GM12878 (cell line): Measurements from ENCODE around the gene UROC1. TPM values are rescaled to one million over a fixed set of nuclear protein-coding genes. Genes with fewer than 3 reads are reported as not detected.

Source experiments
- ATAC-seq: fragments of 200-7000 bp; cut with Tn5 transposase; 3 replicates; pipeline ENCODE4 v1.9.1; 2020; ENCODE audit warnings: mild to moderate bottlenecking, moderate library complexity
- BruUV-seq: library from RNA; stranded (reverse); fragments of 400-500 nt; replicated peaks from 2 replicates; lab custom pipeline; 2021; lab: Mats Ljungman, UMichigan
- CTCF ChIA-PET: fragments of 300-600 bp; sonication (Branson Sonifier 250); formaldehyde crosslinking; extraction: SDS; loops from one replicate; lab custom pipeline; 2021; ENCODE audit warnings: inconsistent platforms; lab: Yijun Ruan, JAX
- POLR2A ChIA-PET: fragments of 350-600 bp; formaldehyde crosslinking; extraction: SDS; loops from one replicate; lab custom pipeline; 2021; ENCODE audit warnings: inconsistent platforms; lab: Charles Lee
- RAD21 ChIA-PET: fragments of 300-600 bp; sonication (Branson Sonifier 250); formaldehyde crosslinking; loops from one replicate; lab custom pipeline; 2023; ENCODE audit warnings: antibody characterized with exemption; ENCODE audit not compliant: unreplicated experiment; lab: Charles Lee
- SMC1A ChIA-PET: fragments of 300-600 bp; sonication (Branson Sonifier 250); formaldehyde crosslinking; loops from one replicate; lab custom pipeline; 2023; ENCODE audit not compliant: unreplicated experiment, uncharacterized antibody; lab: Charles Lee
- DNase-seq: peaks from one replicate; pipeline ENCODE4 v3.0.0-alpha.2; 2011; ENCODE audit warnings: low read depth, low spot score
- FAIRE-seq: peaks from 3 replicates; lab custom pipeline; 2011; peaks lifted over from hg19 to GRCh38; lab: Jason Lieb, UNC
- H2AFZ ChIP-seq: 2 replicates; pipeline ENCODE4 v1.6.0; 2011; ENCODE audit warnings: low read depth, low read length, control low read depth; ENCODE audit not compliant: control insufficient read depth
- H3K27ac ChIP-seq: 2 replicates; pipeline ENCODE4 v1.5.1; 2011; ENCODE audit warnings: control low read depth; ENCODE audit not compliant: control insufficient read depth, insufficient read depth
- H3K27me3 ChIP-seq, 2 experiments: replicated peaks in 1 of 2; 2 replicates each; pipeline versions ENCODE4 v1.6.0 to v1.6.1; 2011; ENCODE audit warnings: low read length in 1 of 2; ENCODE audit not compliant: control insufficient read depth in 2 of 2, insufficient read depth in 2 of 2
- H3K36me3 ChIP-seq, 2 experiments: 2 replicates each; pipeline ENCODE4 v1.5.1; 2011; ENCODE audit warnings: low read length in 1 of 2; ENCODE audit not compliant: control insufficient read depth in 2 of 2, insufficient read depth in 2 of 2
- H3K4me1 ChIP-seq: 2 replicates; pipeline ENCODE4 v1.6.1; 2011; ENCODE audit warnings: mild to moderate bottlenecking, low read length, moderate library complexity, mixed read lengths; ENCODE audit not compliant: control insufficient read depth, insufficient read depth
- H3K4me2 ChIP-seq: 2 replicates; pipeline ENCODE4 v1.6.0; 2011; ENCODE audit warnings: control low read depth; ENCODE audit not compliant: control insufficient read depth, insufficient read depth
- H3K4me3 ChIP-seq: fragments of 200-600 bp; sonication (generic); 2 replicates; pipeline ENCODE4 v1.5.1; 2016
- H3K79me2 ChIP-seq: 2 replicates; pipeline ENCODE4 v1.6.0; 2011; ENCODE audit warnings: low read length; ENCODE audit not compliant: control insufficient read depth, insufficient read depth
- H3K9ac ChIP-seq: 2 replicates; pipeline ENCODE4 v1.8.0; 2011; ENCODE audit warnings: low read length, control low read depth, mixed read lengths; ENCODE audit not compliant: control insufficient read depth, insufficient read depth
- H3K9me3 ChIP-seq: replicated peaks from 3 replicates; pipeline ENCODE4 v1.5.1; 2011; ENCODE audit warnings: mild to moderate bottlenecking, low read length; ENCODE audit not compliant: control insufficient read depth, insufficient read depth
- H4K20me1 ChIP-seq: 2 replicates; pipeline ENCODE4 v1.6.0; 2011; ENCODE audit not compliant: control insufficient read depth, insufficient read depth
- CBX3 ChIP-seq: fragments of 200-600 bp; sonication (generic); IDR thresholded peaks from 2 replicates; pipeline ENCODE4 v1.6.1; 2016; ENCODE audit warnings: low read depth, borderline replicate concordance
- FOXM1 ChIP-seq: IDR thresholded peaks from 2 replicates; pipeline ENCODE4 v1.6.1; 2012; ENCODE audit warnings: low read depth, mild to moderate bottlenecking, inconsistent platforms, low read length, moderate library complexity
- KDM1A ChIP-seq: fragments of 200-600 bp; sonication (generic); IDR thresholded peaks from 2 replicates; pipeline ENCODE4 v1.6.1; 2016; ENCODE audit warnings: borderline replicate concordance
- NRF1 ChIP-seq: conservative IDR thresholded peaks from 2 replicates; pipeline ENCODE4 v1.6.1; 2011; ENCODE audit warnings: mild to moderate bottlenecking, low read depth, low read length, improper control_type of control experiment
- PAX5 ChIP-seq: IDR thresholded peaks from 2 replicates; pipeline ENCODE4 v1.6.1; 2011; ENCODE audit warnings: low read depth, low read length, borderline replicate concordance
- PKNOX1 ChIP-seq: fragments of 450-650 bp; IDR thresholded peaks from 2 replicates; pipeline ENCODE4 v1.6.1; 2016; ENCODE audit warnings: mild to moderate bottlenecking
- STAT1 ChIP-seq: fragments of 450-650 bp; conservative IDR thresholded peaks from 2 replicates; pipeline ENCODE4 v1.6.1; 2014; ENCODE audit warnings: antibody characterized with exemption, mild to moderate bottlenecking
- WGBS: methylation state at CpG from one replicate; pipeline ENCODE4 v1.1.6; 2016; ENCODE audit warnings: low lambda C conversion rate; ENCODE audit not compliant: insufficient replicate concordance, insufficient coverage; ENCODE audit errors: missing lambda C conversion rate; 5-methylcytosine and 5-hydroxymethylcytosine counted together
- in situ Hi-C: fragments of 300-500 bp; cut with MboI; formaldehyde crosslinking; loops from 9 replicates; pipeline ENCODE4 v1.14.3; 2018; ENCODE audit warnings: mixed read lengths
- intact Hi-C: fragments of 100-400 bp; cut with micrococcal nuclease; formaldehyde crosslinking; loops from one replicate; pipeline ENCODE4 v1.14.2; 2022; ENCODE audit not compliant: unreplicated experiment
- polyA plus RNA-seq, 11 experiments: library from polyadenylated mRNA; depleted of rRNA in 4 of 11; unstranded in 6 of 11; stranded (reverse) in 5 of 11; fragments of >200 nt; fragmentation: Nextera tagmentation in 4 of 11; fragmentation: Illumina TruSeq in 1 of 11; extraction: Ambion mirVana in 4 of 11; extraction: Trizol in 1 of 11; gene quantifications; 1 replicate in 1 of 11; 2 replicates in 10 of 11; pipeline versions ENCODE4 v1.2.1 to v1.2.3, GENCODE V29; 2011 to 2016; ENCODE audit warnings: inconsistent platforms in 2 of 11, missing spikeins in 2 of 11, low read depth in 1 of 11
- total RNA-seq, 4 experiments: library from RNA; depleted of rRNA in 3 of 4; stranded (reverse); fragments of >200 nt in 3 of 4; fragmentation: Illumina TruSeq in 1 of 4; extraction: Trizol in 1 of 4; gene quantifications; 2 replicates each; pipeline versions ENCODE4 v1.2.1 to v1.2.3, GENCODE V29; 2013 to 2021
- TF ChIP-seq, protein P1 (sequence below): IDR thresholded peaks from 2 replicates; pipeline ENCODE4 v1.6.1; 2011; ENCODE audit warnings: mild to moderate bottlenecking, low read depth, low read length, moderate library complexity; ENCODE audit not compliant: insufficient replicate concordance
- TF ChIP-seq, protein P2 (sequence below): fragments of 450-650 bp; conservative IDR thresholded peaks from 2 replicates; pipeline ENCODE4 v1.6.1; 2017; ENCODE audit warnings: mild to moderate bottlenecking, moderate library complexity

Gene UROC1
- total and polyA plus RNA-seq, 10 of the 15 experiments (the other 5 are each of a cell fraction or from before 2014, with no cell fraction given): 0.04 TPM; not detected in 9

DNA sequence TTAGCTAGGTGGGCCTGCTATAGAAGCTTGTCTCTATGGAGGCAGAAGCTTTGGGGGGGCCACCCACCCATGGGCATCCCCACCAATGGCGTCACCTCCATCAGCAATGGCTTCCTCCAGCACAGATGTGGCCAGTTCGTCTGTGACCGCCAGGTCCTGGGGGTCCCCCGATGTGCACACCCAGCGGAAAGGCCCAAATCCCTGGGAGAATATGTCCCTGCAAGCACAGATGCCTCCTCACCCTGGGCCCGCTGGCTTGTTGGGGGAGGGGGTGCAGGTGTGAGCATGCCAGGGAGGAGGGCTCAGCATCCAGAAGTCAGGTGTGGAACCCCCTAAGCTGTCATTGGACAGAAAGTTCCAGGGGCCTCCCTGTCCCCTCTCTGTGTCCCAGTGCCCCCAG lies 19.6 kb downstream of the UROC1 start:
- POLR2A ChIA-PET: no interaction called here
- SMC1A ChIA-PET: no interaction called here
- TF ChIP-seq, protein P1, sequence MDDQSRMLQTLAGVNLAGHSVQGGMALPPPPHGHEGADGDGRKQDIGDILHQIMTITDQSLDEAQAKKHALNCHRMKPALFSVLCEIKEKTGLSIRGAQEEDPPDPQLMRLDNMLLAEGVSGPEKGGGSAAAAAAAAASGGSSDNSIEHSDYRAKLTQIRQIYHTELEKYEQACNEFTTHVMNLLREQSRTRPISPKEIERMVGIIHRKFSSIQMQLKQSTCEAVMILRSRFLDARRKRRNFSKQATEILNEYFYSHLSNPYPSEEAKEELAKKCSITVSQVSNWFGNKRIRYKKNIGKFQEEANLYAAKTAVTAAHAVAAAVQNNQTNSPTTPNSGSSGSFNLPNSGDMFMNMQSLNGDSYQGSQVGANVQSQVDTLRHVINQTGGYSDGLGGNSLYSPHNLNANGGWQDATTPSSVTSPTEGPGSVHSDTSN: no peak
- TF ChIP-seq PKNOX1 (no peak), FOXM1 (no peak), NRF1 (no peak), STAT1 (no peak), KDM1A (no peak), PAX5 (no peak), CBX3 (no peak)
- TF ChIP-seq, protein P2, sequence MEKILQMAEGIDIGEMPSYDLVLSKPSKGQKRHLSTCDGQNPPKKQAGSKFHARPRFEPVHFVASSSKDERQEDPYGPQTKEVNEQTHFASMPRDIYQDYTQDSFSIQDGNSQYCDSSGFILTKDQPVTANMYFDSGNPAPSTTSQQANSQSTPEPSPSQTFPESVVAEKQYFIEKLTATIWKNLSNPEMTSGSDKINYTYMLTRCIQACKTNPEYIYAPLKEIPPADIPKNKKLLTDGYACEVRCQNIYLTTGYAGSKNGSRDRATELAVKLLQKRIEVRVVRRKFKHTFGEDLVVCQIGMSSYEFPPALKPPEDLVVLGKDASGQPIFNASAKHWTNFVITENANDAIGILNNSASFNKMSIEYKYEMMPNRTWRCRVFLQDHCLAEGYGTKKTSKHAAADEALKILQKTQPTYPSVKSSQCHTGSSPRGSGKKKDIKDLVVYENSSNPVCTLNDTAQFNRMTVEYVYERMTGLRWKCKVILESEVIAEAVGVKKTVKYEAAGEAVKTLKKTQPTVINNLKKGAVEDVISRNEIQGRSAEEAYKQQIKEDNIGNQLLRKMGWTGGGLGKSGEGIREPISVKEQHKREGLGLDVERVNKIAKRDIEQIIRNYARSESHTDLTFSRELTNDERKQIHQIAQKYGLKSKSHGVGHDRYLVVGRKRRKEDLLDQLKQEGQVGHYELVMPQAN: no peak
- TF ChIP-seq, all 136 proteins: peak for 0
- Histone ChIP-seq H3K4me2 (no peak overlapping the region), H3K9me3 (no peaks in the 10 kb centered on the region), H3K4me1 (no peaks in the 10 kb centered on the region), H4K20me1 (no peaks in the 10 kb centered on the region), H2AFZ (no peak overlapping the region), H3K27me3 (no peaks in the 10 kb centered on the region), H3K36me3 (no peaks in the 10 kb centered on the region), H3K27ac (no peak overlapping the region), H3K79me2 (no peaks in the 10 kb centered on the region), H3K4me3 (no peak overlapping the region), H3K9ac (no peak overlapping the region)
- ChIA-PET RAD21 (no interaction called here), CTCF (no interaction called here)
- intact Hi-C loops (no loop called here), in situ Hi-C loops (no loop called here)
- no TSS peak for BruUV-seq
- DNase-seq (no peak), FAIRE-seq (no peak), ATAC-seq (no peak)
- WGBS: 60% methylated on average over 6 of the region's 6 CpGs
